PC-3 (cell line): ENCODE results near the gene STXBP1. TPM values are rescaled to one million over a fixed set of nuclear protein-coding genes. Genes with fewer than 3 reads are reported as not detected.
A peak's percentile ranks its signal among the peaks of the same experiment; 100 is the strongest.

Source experiments
- ATAC-seq: fragments of 200-7000 bp; cut with Tn5 transposase; 2 replicates; pipeline ENCODE4 v1.9.1; 2020; ENCODE audit warnings: mild to moderate bottlenecking, moderate library complexity
- BruUV-seq: library from RNA; stranded (reverse); fragments of 400-500 nt; replicated peaks from 2 replicates; lab custom pipeline; 2021; lab: Mats Ljungman, UMichigan
- CTCF ChIA-PET: fragments of 300-600 bp; sonication (Branson Sonifier 250); formaldehyde crosslinking; loops from one replicate; lab custom pipeline; 2022; ENCODE audit warnings: antibody characterized with exemption; lab: Charles Lee
- POLR2A ChIA-PET: fragments of 300-600 bp; sonication (Branson Sonifier 250); formaldehyde crosslinking; loops from one replicate; lab custom pipeline; 2022; ENCODE audit warnings: antibody characterized with exemption; ENCODE audit not compliant: unreplicated experiment; lab: Charles Lee
- DNase-seq: peaks from one replicate; pipeline ENCODE4 v3.0.0-alpha.2; 2015
- H2AFZ ChIP-seq: fragments of 300-600 bp; sonication (generic); 2 replicates; pipeline ENCODE4 v1.6.0; 2016; ENCODE audit warnings: antibody characterized with exemption, low read length
- H3F3A ChIP-seq: fragments of 300-600 bp; sonication (generic); one replicate; pipeline ENCODE4 v1.6.0; 2017; ENCODE audit warnings: antibody characterized with exemption, low read length, control low read depth, mild to moderate bottlenecking; ENCODE audit not compliant: unreplicated experiment
- H3K27ac ChIP-seq: fragments of 300-600 bp; sonication (generic); 2 replicates; pipeline ENCODE4 v1.5.1; 2016; ENCODE audit warnings: mild to moderate bottlenecking, low read length
- H3K27me3 ChIP-seq: fragments of 300-600 bp; sonication (generic); 2 replicates; pipeline ENCODE4 v1.6.1; 2016; ENCODE audit warnings: low read length, mixed read lengths
- H3K36me3 ChIP-seq: fragments of 300-600 bp; sonication (generic); 2 replicates; pipeline ENCODE4 v1.6.1; 2016; ENCODE audit warnings: low read depth, mixed run types, low read length, mixed read lengths
- H3K4me1 ChIP-seq: fragments of 300-600 bp; sonication (generic); 2 replicates; pipeline ENCODE4 v1.5.1; 2016; ENCODE audit warnings: low read length; ENCODE audit not compliant: insufficient read depth
- H3K4me2 ChIP-seq: fragments of 300-600 bp; sonication (generic); 2 replicates; pipeline ENCODE4 v1.6.0; 2016; ENCODE audit warnings: low read length
- H3K4me3 ChIP-seq: fragments of 300-600 bp; sonication (generic); 2 replicates; pipeline ENCODE4 v1.5.1; 2016; ENCODE audit warnings: mild to moderate bottlenecking, low read length, mixed read lengths
- H3K79me2 ChIP-seq: fragments of 300-600 bp; sonication (generic); 2 replicates; pipeline ENCODE4 v1.6.1; 2017; ENCODE audit warnings: low read length, mixed read lengths
- H3K9ac ChIP-seq: fragments of 300-600 bp; sonication (generic); 2 replicates; pipeline ENCODE4 v1.6.0; 2016; ENCODE audit warnings: mild to moderate bottlenecking, low read length
- H3K9me2 ChIP-seq: fragments of 300-600 bp; sonication (generic); replicated peaks from 2 replicates; pipeline ENCODE4 v1.6.1; 2016; ENCODE audit warnings: mixed run types, low read length, mixed read lengths
- H3K9me3 ChIP-seq: fragments of 300-600 bp; sonication (generic); 2 replicates; pipeline ENCODE4 v1.6.1; 2016; ENCODE audit warnings: low read length, mixed read lengths
- H4K20me1 ChIP-seq: fragments of 300-600 bp; sonication (generic); 2 replicates; pipeline ENCODE4 v1.6.1; 2016; ENCODE audit warnings: low read length, mixed read lengths
- CTCF ChIP-seq: fragments of 300-600 bp; sonication (generic); conservative IDR thresholded peaks from 2 replicates; pipeline ENCODE4 v1.5.1; 2017; ENCODE audit warnings: antibody characterized with exemption, low read depth, mild to moderate bottlenecking, low read length
- EZH2 ChIP-seq: fragments of 300-600 bp; sonication (generic); IDR thresholded peaks from one replicate; pipeline ENCODE4 v1.6.1; 2017; ENCODE audit warnings: antibody characterized with exemption, mild to moderate bottlenecking, low read length; ENCODE audit not compliant: unreplicated experiment
- EZH2phosphoT487 ChIP-seq: fragments of 300-600 bp; sonication (generic); IDR thresholded peaks from 2 replicates; pipeline ENCODE4 v1.6.1; 2018; ENCODE audit warnings: mild to moderate bottlenecking, antibody characterized with exemption, low read length, borderline replicate concordance
- intact Hi-C: fragments of 100-400 bp; cut with micrococcal nuclease; formaldehyde crosslinking; loops from 2 replicates; pipeline ENCODE4 v1.9.0; 2023
- total RNA-seq: library from RNA; depleted of rRNA; stranded (reverse); fragments of >200 nt; gene quantifications from 2 replicates; pipeline ENCODE4 v1.2.3, GENCODE V29; 2014

Gene STXBP1
- total RNA-seq, 1 experiment from 2014 or later: 9.1 TPM

- intact Hi-C loops: loop anchor here (1.0 to 2.0 kb wide), 2 partner anchors 50 to 185 kb away; no protein-coding TSS in a partner anchor
- Histone ChIP-seq H3K36me3 (no peaks in the 10 kb centered on the region), H3K4me1 (peaks cover 12% of the 10 kb centered on the region), H3K4me2 (0 out of 2 replicates have a peak overlapping the region, but pooled peaks have one; percentile 94), H3K9ac (no peak overlapping the region), H3K27me3 (no peaks in the 10 kb centered on the region), H3K9me2 (no peaks in the 10 kb centered on the region), H3F3A (no peaks in the 10 kb centered on the region), H4K20me1 (no peaks in the 10 kb centered on the region), H3K27ac (no peak overlapping the region), H3K79me2 (no peaks in the 10 kb centered on the region), H2AFZ (no peak overlapping the region), H3K9me3 (no peaks in the 10 kb centered on the region), H3K4me3 (no peak overlapping the region; the same call in 1 of the 2 replicates)
- no peak for DNase-seq
- CTCF ChIA-PET: interaction anchor here (1.3 to 1.6 kb wide), 4 partner anchors 20 to 184 kb away, joined by 5 to 19 read pairs (median 8); partner anchors contain the start of genes PTRH1 and TTC16
- no peak for ATAC-seq
- BruUV-seq: no TSS peak
- no peak for TF ChIP-seq EZH2phosphoT487
- TF ChIP-seq CTCF: no peak
- TF ChIP-seq EZH2: no peak
- POLR2A ChIA-PET: interaction anchor here (1.0 to 1.2 kb wide), 2 partner anchors 14 to 35 kb away, joined by 3 to 6 read pairs; no protein-coding TSS in a partner anchor
These were observed 123.6 kb downstream of the STXBP1 start for GRCh38 chr9:127735530-127736185.

GRCh38 chr9:127738666-127739065, 126.6 kb downstream of the STXBP1 start:
- Histone ChIP-seq H3K4me3 (no peak overlapping the region), H3K4me2 (no peak overlapping the region), H4K20me1 (no peaks in the 10 kb centered on the region), H3K36me3 (no peaks in the 10 kb centered on the region), H3K27me3 (no peaks in the 10 kb centered on the region), H3F3A (no peaks in the 10 kb centered on the region), H3K4me1 (peaks cover 15% of the 10 kb centered on the region), H3K9me3 (no peaks in the 10 kb centered on the region), H3K27ac (no peak overlapping the region), H3K9me2 (no peaks in the 10 kb centered on the region), H2AFZ (no peak overlapping the region), H3K9ac (no peak overlapping the region), H3K79me2 (no peaks in the 10 kb centered on the region)
- no TSS peak for BruUV-seq
- ChIA-PET POLR2A (no interaction called here), CTCF (no interaction called here)
- DNase-seq (no peak), ATAC-seq (no peak)
- intact Hi-C loops: no loop called here
- TF ChIP-seq EZH2phosphoT487 (no peak), EZH2 (no peak), CTCF (no peak)
